ENCODE results near the gene CDH23. TPM values are rescaled to one million over a fixed set of nuclear protein-coding genes. Genes with fewer than 3 reads are reported as not detected.

The CDH23 gene
- total RNA-seq, 1 experiment from 2014 or later: 7.8 TPM

DNA sequence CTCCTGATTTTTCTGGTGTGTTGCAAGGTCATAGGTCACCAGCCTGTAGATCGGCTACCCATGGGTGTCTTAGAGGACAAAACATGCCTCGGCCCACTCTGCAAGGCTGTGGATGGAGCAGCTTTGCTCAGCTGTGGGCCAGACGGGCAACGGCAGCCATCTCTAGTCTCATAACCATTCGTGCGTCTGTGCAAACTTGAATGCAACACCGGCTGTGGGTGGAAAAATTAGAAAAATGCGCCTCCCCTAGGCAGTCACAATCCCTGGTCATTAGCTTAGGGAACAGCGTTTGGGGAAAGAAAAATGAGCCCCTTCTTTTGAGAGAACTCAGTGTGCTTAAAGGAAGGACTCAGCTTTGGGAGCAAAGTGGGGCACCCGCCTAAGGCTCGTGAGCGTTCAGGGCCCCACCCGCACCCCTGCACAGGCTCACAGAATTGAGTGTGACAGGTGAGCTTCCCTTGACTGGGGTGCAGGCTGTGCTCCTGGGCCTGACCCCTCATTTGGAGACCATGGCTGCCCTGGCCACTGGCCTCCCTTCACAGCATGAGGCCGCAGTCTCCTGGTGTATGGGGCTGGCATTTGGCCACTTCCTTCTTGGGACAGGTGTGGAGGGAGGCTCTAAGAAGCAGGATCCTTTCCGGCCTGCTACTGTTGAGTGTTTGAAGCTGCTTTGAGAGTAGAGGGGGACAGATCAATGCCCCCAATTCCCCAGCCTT is 174.9 kb downstream of the CDH23 start:
- ChIA-PET CTCF (interaction anchor here (0.5 kb wide), 1 partner anchor 358 kb away, joined by 4 read pairs; no protein-coding TSS in a partner anchor), POLR2A (ENCODE audit: unreplicated experiment) (no interaction called here)
- DNase-seq: no peak
- H2AFZ ChIP-seq: no peak overlapping the region
- H4K20me1 ChIP-seq (ENCODE audit: insufficient read depth): no peaks in the 10 kb centered on the region
- H3K36me3 ChIP-seq (ENCODE audit: low read depth): no peaks in the 10 kb centered on the region
- no peaks in the 10 kb centered on the region for H3K27me3 ChIP-seq (ENCODE audit: insufficient read depth, low read depth)
- H3K9me3 ChIP-seq (ENCODE audit: insufficient read depth, low read depth): no peaks in the 10 kb centered on the region
- no peaks in the 10 kb centered on the region for H3K9me2 ChIP-seq (ENCODE audit: insufficient read depth)
- H3K79me2 ChIP-seq (ENCODE audit: low read depth): no peaks in the 10 kb centered on the region
- H3K27ac ChIP-seq: no peak overlapping the region
- intact Hi-C loops (cut with micrococcal nuclease; ENCODE audit: unreplicated experiment): loop anchor here (2.0 to 5.0 kb wide), 2 partner anchors 84 to 175 kb away; partner anchors contain the start of gene CDH23
- BruUV-seq (replicated peaks): no TSS peak
- TF ChIP-seq, protein P1, sequence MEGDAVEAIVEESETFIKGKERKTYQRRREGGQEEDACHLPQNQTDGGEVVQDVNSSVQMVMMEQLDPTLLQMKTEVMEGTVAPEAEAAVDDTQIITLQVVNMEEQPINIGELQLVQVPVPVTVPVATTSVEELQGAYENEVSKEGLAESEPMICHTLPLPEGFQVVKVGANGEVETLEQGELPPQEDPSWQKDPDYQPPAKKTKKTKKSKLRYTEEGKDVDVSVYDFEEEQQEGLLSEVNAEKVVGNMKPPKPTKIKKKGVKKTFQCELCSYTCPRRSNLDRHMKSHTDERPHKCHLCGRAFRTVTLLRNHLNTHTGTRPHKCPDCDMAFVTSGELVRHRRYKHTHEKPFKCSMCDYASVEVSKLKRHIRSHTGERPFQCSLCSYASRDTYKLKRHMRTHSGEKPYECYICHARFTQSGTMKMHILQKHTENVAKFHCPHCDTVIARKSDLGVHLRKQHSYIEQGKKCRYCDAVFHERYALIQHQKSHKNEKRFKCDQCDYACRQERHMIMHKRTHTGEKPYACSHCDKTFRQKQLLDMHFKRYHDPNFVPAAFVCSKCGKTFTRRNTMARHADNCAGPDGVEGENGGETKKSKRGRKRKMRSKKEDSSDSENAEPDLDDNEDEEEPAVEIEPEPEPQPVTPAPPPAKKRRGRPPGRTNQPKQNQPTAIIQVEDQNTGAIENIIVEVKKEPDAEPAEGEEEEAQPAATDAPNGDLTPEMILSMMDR (conservative IDR thresholded peaks at IDR 0.05): no peak
- TF ChIP-seq EZH2 (IDR thresholded peaks at IDR 0.05; ENCODE audit: low read depth): no peak
- H3F3A ChIP-seq (ENCODE audit: insufficient read depth, low read depth): no peaks in the 10 kb centered on the region
- no peaks in the 10 kb centered on the region for H3K4me1 ChIP-seq (replicated peaks; ENCODE audit: insufficient read depth)
- no peak overlapping the region for H3K4me2 ChIP-seq
- no peak overlapping the region for H3K4me3 ChIP-seq

DNA sequence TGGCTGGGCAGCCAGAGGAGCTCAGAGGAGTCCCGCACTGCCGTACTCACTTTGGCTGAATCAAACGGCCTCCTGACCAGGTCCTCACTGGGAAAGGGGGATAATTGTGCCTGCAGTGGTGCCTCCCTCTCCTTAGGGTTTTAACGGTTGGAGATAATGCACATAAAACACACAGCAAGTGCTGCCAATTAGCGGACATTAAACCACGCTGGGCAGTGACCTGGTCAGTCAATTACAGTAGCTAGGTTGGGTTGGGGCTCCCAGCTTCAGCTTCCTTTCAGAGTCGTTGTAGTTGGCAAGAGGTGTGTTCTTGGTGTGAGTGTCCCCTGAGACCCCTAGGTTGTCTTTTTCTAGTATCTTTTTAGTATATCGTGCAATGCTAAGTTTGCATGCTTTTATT is 176.2 kb downstream of the CDH23 start:
- H3K4me2 ChIP-seq: no peak overlapping the region
- TF ChIP-seq, protein P1 (conservative IDR thresholded peaks at IDR 0.05): no peak
- TF ChIP-seq EZH2 (IDR thresholded peaks at IDR 0.05; ENCODE audit: low read depth): no peak
- no peaks in the 10 kb centered on the region for H4K20me1 ChIP-seq (ENCODE audit: insufficient read depth)
- H3K4me3 ChIP-seq: no peak overlapping the region
- DNase-seq: no peak
- H3K9me3 ChIP-seq (ENCODE audit: insufficient read depth, low read depth): no peaks in the 10 kb centered on the region
- intact Hi-C loops (cut with micrococcal nuclease; ENCODE audit: unreplicated experiment): loop anchor here (5.0 kb wide), 1 partner anchor 86 kb away; no protein-coding TSS in a partner anchor
- no peaks in the 10 kb centered on the region for H3K79me2 ChIP-seq (ENCODE audit: low read depth)
- no peaks in the 10 kb centered on the region for H3K4me1 ChIP-seq (replicated peaks; ENCODE audit: insufficient read depth)
- no peaks in the 10 kb centered on the region for H3F3A ChIP-seq (ENCODE audit: insufficient read depth, low read depth)
- ChIA-PET CTCF (interaction anchor here (0.5 to 1.5 kb wide), 2 partner anchors 135 to 175 kb away, joined by 3 read pairs; no protein-coding TSS in a partner anchor), POLR2A (ENCODE audit: unreplicated experiment) (no interaction called here)
- no peaks in the 10 kb centered on the region for H3K27me3 ChIP-seq (ENCODE audit: insufficient read depth, low read depth)
- no peak overlapping the region for H2AFZ ChIP-seq
- no peaks in the 10 kb centered on the region for H3K9me2 ChIP-seq (ENCODE audit: insufficient read depth)
- no peaks in the 10 kb centered on the region for H3K36me3 ChIP-seq (ENCODE audit: low read depth)
- no peak overlapping the region for H3K27ac ChIP-seq
- no TSS peak for BruUV-seq (replicated peaks)

DNA sequence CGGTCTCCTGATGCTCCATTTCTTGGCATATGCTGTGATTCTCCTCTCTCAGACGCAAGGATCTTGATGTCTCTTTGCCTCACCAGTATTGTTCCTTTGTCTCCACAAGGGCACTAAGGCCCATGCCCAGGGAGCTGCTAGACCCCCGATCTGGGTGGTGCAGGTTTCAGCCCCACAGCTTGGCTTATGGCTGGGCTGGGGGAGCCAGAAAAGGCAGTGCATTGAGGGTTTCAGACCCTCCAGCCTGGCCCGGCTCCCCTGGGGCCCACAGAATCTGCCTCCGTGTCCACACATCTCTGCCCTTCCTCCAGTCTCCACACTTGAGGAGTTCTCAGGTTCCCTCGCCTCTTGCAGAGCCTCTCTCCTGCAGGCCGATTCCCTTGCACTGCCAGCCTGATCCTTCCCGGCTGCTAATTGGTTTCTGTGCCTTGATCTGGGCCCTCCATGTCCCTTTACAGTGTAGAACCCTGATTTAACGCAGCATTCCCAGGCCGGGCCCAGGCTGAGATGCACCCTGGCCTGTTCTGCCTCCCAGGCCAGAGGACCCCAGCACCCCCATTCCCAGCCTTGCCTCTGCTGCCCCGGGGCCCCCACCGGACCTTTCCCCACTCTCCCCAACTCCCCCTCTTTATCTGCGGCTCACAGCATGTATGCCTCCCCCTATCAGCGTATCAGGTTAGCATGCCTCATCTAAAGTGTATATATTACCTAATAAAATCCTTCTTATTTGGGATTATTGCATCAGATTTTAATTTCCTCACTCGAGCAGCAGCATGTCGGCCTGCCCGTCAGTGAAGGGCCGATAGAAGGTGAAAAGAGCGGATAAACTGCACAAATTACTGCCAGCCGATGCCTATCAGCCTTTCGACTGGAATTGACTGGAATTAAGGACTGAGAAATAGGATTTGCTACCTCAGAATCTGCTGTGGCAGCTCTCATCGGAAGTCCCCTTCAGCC is 177.1 kb downstream of the CDH23 start:
- H3K4me2 ChIP-seq: no peak overlapping the region
- no peak overlapping the region for H2AFZ ChIP-seq
- TF ChIP-seq, protein P1 (conservative IDR thresholded peaks at IDR 0.05): no peak
- no peak for TF ChIP-seq EZH2 (IDR thresholded peaks at IDR 0.05; ENCODE audit: low read depth)
- H3K27me3 ChIP-seq (ENCODE audit: insufficient read depth, low read depth): no peaks in the 10 kb centered on the region
- H3K27ac ChIP-seq: no peak overlapping the region
- no peaks in the 10 kb centered on the region for H3F3A ChIP-seq (ENCODE audit: insufficient read depth, low read depth)
- ChIA-PET CTCF (interaction anchor here (0.5 to 1.5 kb wide), 3 partner anchors 87 to 176 kb away, joined by 3 read pairs; no protein-coding TSS in a partner anchor), POLR2A (ENCODE audit: unreplicated experiment) (no interaction called here)
- no peaks in the 10 kb centered on the region for H3K4me1 ChIP-seq (replicated peaks; ENCODE audit: insufficient read depth)
- no peaks in the 10 kb centered on the region for H3K36me3 ChIP-seq (ENCODE audit: low read depth)
- no peak for DNase-seq
- H3K9me3 ChIP-seq (ENCODE audit: insufficient read depth, low read depth): no peaks in the 10 kb centered on the region
- H3K4me3 ChIP-seq: no peak overlapping the region
- no peaks in the 10 kb centered on the region for H4K20me1 ChIP-seq (ENCODE audit: insufficient read depth)
- BruUV-seq (replicated peaks): no TSS peak
- no peaks in the 10 kb centered on the region for H3K9me2 ChIP-seq (ENCODE audit: insufficient read depth)
- intact Hi-C loops (cut with micrococcal nuclease; ENCODE audit: unreplicated experiment): loop anchor here (5.0 kb wide), 1 partner anchor 87 kb away; no protein-coding TSS in a partner anchor
- no peaks in the 10 kb centered on the region for H3K79me2 ChIP-seq (ENCODE audit: low read depth)
